ENCODE measurements around the gene CREBZF.

CREBZF gene, protein sequence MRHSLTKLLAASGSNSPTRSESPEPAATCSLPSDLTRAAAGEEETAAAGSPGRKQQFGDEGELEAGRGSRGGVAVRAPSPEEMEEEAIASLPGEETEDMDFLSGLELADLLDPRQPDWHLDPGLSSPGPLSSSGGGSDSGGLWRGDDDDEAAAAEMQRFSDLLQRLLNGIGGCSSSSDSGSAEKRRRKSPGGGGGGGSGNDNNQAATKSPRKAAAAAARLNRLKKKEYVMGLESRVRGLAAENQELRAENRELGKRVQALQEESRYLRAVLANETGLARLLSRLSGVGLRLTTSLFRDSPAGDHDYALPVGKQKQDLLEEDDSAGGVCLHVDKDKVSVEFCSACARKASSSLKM

DNA sequence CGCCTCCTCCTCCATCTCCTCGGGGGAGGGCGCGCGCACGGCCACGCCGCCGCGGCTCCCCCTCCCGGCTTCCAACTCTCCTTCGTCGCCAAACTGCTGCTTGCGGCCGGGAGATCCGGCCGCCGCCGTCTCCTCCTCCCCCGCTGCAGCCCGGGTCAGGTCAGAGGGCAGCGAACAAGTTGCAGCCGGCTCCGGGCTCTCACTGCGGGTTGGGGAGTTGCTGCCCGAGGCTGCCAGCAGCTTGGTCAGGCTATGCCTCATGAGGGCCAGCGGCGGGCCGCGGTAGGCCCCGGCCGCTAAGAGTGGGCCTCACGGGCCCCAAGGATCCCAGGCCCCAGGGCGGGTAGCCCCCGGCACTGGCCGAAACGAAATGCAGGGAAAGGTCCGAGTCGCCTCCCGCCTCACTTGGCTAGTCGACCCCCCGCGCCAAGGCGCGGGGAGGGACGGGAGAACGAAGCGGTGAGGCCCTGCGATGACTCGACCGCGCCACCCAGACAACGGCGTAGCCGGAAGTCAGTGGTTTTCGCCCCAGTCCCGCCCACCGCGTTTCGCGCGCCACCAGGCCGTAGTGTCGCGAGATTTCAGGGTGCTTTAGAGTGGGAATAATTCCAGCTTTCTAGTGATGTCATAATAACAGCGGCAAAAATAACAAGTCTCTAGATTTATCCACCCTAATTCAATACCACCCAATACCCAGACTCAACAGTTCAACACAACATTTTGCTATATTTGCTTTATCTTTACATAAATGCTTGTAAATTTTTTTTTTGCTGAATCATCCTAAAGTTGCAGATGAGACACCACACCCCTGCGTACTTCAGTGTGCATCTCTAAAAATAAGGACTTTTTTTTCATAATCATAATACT is at the start of gene CREBZF:
Gene CREBZF, minus strand, starts transcription at position 515 of the 867 bp plus-strand sequence. Its CDS starts 254 bp downstream, at position 261.
- DNase-seq (ENCODE audit: low read depth in 2 of 2), result peak; percentile 88 to 90

DNA sequence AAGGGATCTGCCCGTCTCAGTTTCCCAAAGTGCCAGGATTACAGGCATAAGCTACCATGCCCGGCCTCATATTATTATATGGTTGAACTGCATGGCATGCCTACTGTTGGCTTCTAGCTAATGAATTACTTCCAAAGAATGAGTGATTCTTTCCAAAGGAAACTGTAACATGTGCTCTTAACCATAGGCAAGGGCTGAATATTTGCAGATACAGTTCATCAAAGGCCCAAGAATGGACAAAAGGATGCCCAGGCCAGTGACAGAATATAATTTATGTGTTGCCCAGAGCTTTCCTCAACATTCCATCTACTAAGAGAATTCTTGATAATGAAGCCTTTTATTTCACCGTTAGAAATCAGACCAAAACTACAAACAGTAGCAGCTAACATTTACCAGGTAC is 48.0 kb upstream of the CREBZF start:
- no peak for DNase-seq (ENCODE audit: low read depth in 2 of 2)

DNA sequence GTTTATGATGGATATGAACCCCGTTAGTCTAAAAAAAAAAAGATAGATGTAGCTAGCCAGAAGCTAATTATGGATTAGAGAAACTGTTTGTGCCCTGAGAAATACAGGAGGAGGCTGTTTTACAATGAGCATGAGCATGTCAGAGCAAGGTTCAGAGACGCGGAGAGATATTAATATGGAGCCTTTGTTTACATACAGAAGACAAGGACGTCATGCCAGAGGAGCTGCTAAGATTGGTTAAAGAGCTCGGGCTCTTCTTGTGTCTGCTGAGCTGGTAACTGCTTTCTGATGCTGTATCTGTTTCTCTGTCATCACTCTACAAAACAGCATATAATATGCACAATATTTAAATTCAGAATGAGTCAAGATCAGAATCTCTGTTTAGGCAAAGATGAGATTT is 46.0 kb upstream of the CREBZF start:
- DNase-seq (ENCODE audit: low read depth in 2 of 2), result no peak

DNA sequence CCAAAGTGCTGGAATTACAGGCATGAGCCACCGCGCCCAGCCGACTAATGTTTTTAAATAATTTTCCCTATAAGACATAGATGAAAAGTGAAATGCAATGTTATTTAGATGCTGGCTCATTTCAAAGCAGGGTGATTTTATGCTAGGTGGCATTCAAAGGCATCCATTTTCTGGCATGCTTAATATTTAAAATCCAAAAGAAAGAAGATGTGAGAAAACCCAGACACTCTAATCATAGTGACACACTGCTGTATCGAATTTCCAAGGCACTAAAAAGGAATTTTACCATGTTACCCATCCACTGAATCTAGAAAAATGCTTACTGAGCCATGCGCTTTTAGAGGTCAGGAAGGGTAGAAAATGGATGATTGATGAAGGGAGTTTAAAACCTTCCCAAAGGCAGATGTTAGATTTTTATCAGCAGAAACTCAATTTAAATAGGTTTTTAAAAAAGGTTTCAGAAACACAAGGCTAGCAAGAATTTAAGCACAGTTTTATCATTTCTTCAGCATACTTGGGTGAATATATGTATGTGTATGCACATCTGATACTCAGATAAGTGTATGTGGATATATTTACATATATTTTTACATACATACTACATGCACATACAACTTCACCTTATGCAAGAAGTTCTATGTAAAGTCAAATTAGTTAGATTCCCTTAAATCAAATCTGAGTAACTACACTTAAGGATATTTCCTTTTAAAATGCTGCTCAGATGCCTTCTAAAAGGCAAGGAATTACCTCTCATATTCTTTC is 45.2 kb upstream of the CREBZF start:
- DNase-seq (ENCODE audit: low read depth in 2 of 2), result no peak

DNA sequence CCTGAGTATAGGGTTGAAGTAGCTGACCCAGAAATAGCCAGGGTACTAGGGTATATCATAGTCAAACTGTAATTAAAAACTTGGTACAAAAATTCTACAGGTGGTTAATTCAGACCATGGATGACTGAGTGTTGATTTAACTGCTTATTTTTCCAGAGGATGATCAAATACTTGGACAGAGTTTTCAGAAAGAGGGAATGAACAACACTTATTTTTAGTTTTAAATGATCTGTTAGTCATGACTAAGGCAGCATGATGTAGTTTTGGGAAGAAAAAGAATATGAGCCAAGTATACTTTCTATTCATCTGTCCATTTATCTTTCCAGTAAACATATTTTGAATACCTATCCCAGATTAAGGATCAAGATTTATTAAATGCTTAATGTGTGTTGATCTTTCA is 40.9 kb upstream of the CREBZF start:
- DNase-seq (ENCODE audit: low read depth in 2 of 2), result no peak

DNA sequence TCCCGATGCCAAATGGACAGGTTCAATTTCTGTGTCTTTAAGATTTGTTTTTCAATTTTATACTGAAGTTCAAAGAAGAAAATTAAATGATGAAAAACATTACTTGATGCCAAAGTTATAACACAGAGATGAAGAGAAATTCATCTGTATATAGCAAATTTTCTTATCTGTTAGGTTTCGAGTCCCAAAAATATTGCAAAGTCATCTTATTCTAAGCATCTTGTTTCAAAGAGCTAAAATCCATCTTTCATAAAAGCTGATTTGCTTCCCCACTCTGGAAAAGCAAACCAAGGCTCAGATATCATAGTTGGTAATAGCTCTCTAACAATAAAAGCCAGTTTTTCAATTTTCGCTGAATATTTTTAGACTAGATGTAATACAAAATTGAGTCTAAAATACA is 40.0 kb upstream of the CREBZF start:
- no peak for DNase-seq (ENCODE audit: low read depth in 2 of 2)

DNA sequence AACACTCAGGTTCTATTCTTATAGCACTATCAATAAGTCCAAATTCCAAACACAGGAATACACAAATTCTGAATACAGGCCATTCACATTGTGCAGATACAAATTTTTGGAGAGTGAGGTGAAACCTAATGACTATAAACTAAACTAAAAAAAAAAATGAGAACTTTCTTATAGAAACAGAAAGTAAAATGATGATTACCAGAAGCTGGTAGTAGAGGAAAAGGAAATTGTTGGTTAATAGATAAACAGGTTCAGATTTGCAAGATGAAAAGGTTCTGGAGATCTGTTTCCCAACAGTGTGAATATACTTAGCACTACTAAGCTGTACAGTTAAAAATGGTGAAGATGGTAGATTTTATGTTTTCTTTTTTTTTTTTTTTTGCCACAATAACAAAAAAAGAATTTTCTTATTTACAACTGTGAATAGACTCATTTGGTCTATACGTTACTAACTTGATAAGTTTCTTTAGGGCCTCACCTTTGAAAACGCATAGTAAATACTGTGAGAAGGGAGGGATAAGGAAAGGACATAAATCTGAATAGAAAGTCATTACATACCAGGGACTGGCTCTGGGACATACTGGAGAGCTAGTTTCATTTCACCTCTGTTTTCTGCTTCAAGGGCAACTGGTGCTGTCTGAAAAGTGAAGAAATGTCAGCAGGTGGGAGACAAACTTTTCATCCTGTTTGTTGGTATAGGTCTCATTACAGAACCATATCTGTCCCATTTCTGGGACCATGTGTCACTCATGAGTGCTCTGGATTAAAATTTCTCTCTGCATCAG is 35.2 kb upstream of the CREBZF start:
- DNase-seq (ENCODE audit: low read depth in 2 of 2), result no peak

DNA sequence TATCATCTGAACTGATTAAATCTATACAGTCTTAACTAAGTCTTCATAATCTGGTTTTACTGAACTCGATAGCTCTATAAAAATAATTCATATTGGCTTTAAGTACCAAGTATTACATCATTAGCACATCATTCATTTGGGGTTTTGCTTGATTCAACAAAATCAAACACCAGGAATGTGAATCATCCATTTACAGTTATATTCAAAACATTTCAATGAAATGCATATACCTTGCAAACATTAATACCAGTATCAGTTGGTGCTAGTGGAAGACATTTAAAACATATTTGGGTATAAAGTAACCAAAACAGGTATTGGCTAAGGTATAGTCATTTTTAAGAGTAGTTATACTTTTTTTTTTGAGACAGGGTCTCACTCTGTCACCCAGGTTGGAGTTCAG is 33.3 kb upstream of the CREBZF start:
- no peak for DNase-seq (ENCODE audit: low read depth in 2 of 2)

DNA sequence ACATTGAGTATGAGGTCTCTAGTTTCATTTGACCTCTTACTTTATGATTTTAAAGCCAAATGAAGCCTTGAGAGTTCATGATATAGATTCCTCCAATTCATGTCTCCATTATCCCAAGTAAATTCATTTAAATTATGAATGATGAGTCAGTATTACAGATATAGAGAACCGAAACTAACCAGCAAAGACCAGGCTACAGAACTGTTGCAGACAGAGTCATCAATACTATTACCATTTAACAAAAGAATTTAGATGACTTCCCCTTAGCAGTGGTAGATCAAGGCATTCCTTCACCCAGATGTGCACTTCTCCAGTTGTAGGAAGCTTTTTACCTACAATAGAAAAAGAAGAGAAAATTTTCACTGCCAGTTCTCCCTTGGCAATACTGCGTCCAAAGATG is 32.8 kb upstream of the CREBZF start:
- no peak for DNase-seq (ENCODE audit: low read depth in 2 of 2)

DNA sequence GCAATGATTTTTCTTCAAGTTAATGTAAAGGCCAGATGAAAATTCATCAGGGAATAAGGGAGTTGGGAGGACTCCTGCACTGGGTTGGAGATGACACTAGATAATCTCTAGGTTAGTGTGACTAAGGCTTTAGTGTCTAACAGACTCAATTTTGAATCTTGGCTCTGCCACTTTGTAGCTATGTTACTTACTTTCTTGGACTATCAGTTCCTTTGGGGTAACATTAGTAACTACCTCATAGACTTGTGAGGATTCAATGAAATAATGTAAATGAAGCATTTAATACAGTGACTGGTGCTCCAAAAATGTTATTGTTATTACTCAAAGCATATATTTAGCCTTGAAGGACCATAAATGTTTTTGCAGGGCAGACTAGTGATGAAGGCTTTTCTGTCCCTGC is 30.6 kb upstream of the CREBZF start:
- DNase-seq (ENCODE audit: low read depth in 2 of 2), result no peak

DNA sequence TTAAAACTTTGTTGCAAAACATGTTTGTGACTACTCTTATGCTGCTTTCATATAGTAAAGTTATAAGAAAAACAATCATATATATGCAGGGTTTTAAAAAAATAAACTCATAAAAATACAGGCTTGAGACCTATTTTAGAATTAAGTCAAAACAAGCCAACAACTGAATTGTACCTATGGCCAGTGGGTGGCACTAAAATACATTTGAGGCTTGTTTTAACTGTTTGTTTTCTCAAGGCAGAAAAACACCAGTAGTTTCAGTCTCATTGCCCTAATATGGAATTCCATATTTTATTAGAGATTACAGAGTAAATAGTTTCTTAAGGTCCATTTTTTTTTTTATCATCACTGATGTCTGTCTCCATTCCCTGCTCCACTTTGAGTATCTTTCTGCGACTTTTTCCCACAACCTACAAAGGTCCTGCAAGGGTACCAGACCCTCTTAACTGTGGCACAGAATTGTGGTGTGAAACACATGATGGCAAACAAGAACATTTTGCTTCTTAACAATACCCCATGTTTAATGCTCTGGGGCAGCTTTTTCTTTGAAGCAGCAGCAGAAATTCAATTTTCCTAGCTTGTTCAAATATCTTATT is 29.6 kb upstream of the CREBZF start:
- DNase-seq (ENCODE audit: low read depth in 2 of 2), result no peak

DNA sequence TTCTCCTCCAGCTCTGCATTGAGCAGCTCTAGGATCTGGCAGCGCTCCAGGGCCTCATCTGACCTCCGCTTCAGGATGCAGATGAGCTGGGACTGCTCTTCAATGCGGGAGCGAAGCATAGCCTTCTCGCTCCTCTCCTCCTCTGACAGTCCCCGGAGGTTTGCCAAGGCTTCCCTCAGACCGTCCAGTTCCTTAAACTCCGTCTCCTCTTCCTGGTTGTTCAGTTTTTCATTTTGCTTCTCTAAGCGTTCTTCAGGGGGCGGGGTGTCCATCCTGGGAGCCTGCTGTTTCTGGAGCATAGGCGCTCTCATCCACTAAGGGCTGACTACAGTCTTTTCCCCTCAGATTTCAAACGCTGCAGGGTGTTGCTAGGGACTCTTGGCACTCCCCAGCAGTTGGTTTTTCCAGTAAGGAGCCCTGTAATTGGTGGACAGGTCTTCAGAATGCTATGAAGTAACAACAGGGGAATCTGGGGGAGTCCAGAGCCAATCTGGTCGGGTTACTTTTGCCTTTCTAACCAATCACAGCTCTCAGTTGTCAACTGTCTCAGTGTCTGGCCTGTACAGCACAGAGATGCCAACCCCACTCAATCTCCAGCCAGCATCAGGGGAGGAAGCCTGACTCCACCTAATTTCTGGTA is 21.0 kb upstream of the CREBZF start, which contains the start of gene CCDC89:
Gene CCDC89, minus strand, starts transcription at position 376 of the 640 bp plus-strand sequence. Its CDS starts 65 bp downstream, at position 311.
- DNase-seq (ENCODE audit: low read depth in 2 of 2), result no peak

DNA sequence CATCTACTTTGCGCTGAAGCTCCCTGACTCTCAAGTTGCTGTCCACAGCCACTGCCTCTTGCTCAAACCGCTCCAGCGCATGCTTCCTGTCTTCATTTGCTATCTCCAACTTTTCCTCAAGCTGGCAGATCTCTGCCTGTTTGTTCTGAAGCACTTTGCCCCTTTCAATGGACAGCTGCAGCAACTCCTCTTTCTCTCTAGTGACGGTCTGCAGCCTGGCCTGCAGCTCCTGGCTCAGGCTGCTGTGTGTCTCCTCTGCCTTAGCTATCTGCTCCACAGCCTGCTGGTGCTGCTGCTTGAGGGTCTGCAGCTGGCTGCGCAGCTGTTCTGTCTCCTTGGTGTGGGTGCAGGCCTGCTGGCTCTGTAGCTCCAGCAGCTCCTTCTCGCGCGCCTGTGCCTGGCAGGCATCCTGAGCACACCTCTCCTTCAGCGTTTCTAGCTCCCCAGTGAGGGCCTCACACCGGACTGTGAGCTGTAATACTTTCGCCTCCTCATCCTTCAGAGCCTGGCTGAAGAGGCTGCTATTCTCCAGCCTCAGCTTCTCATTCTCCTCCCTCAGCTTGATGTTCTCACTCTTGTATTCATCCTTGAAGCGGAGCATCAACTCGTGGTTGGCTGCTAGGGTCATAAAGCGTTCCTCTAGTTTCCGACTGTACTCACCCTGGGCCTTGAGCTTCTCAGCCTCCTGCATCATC is 20.3 kb upstream of the CREBZF start:
- no peak for DNase-seq (ENCODE audit: low read depth in 2 of 2)

DNA sequence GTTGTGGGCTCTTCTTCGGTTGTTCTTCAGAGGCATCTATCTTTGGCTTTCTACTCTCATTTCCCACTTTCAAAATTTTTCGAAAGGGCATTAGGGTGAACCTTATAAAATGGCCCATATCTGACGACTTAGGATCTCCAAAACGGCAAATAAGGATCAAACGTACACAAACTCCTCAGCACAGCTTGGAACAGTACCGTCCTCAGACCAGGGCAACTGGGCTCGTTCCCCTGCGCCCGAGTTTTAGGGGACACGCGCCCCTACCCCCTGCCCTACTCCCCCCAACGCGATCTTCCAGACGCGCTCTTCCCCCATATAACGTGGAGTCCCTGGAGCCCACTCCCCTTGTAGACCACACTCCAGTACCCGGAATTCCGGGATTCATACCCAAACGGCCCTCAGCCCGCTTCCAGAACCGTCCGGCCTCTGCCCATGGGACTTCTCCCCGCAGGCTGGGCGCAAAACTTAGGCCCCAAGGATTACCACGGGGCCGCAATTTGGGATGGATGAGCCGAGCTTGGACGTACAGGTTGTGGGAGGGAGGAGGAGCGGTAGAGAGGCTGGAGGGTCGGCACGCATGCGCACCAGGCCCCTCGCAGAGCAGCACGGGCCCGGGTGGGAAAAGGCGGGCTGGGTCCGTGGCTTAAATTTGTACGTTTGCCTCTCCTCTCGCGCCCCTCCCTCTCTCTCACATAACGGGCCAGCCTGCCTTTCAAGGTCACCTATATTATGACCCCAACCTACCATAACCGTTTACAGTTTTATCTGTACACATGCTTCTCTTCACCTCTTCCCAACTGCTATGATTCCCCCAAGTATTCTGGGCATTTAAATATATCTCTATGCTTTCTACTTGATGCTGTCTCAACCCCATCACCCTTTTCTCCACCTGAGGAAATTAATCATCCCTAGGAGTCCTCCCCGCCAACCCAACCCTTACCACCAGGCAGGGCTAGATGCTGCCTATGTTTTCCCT is 17.7 kb upstream of the CREBZF start:
- peak; percentile 43 to 66 for DNase-seq (ENCODE audit: low read depth in 2 of 2)

DNA sequence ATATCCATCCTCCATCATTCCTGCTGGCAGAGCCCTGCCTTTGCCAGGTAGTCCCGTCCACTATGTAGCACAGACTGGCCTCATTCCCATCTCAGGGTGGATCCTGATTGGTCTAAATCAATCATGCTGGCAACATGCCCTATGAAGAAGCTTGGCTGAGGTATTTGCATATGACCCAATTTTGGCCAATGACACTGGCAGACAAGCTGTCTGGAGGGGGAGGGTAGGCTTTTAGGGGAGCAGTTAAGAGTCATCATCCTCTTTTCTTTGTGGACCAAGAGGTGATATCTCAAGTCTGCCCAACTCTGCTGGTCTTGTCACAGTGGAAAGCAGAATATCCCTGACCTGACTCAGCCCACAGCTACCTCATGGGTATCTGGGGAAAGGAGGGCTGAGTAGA is 16.0 kb upstream of the CREBZF start:
- no peak for DNase-seq (ENCODE audit: low read depth in 2 of 2)

DNA sequence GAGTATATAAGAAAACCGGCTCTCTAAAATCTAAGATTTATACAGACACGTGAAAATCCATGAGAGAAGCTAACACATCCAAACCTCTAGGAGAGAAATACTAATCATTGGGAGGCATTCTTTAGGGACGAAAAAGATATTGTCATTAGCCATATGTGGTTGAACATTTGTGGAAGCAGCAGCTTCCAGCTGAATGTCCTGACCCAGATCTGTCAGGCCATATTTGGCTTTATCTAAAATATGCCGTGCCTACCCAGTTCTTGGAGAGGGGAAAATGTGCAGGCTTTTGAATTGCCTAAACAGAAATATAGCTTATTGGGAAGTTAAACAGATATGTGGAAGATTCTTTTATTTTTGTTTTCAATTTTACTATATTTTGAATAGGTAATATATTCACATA is 14.6 kb upstream of the CREBZF start:
- no peak for DNase-seq (ENCODE audit: low read depth in 2 of 2)

DNA sequence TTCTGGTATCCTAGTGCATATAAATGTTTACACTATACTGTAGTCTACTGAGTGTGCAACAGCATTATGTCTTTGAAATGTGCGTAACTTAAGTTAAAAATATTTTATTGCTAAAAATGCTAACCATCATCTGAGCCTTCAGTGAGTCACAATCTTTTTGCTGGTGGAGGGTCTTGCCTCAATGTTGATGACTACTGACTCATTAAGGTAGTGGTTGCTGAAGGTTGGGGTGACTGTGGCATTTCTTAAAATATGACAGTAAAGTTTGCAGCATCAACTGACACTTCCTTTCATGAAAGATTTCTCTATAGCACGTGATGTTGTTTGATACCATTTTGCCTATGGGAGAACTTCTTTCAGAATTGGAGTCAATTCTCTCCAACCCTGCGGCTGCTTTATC is 8.5 kb upstream of the CREBZF start:
- DNase-seq (ENCODE audit: low read depth in 2 of 2), result no peak

DNA sequence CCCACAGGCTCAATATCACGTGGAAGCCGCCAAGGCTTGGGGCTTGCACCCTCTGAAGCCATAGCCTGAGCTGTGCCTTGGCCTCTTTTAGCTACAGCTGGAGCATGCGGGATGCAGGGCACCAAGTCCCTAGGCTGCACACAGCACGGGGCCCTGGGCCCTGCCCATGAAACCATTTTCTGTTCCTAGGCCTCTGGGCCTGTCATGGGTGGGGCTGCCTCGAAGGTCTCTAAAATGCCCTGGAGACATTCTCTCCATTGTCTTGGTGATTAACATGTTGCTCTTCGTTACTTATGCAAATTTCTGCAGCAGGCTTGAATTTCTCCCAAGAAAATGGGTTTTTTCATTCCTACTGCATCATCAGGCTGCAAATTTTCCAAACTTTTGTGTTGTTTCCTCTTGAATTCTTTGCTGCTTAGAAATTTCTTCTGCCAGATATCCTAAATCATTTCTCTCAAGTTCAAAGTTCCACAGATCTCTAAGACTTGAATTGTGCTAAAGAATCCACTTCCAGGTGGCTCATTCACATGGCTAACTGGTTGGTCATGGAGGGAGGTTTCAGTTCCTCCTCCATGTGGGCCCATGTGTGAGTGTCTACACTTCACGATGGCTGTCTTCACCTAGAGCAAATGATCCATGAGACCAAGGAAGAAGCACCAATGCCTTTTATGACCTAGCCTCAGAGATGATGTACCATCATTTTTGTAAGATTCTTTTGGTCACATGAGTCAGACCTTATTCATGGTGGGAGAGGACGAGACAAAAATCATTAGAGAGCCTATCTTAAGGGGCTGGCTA is 7.4 kb upstream of the CREBZF start:
- no peak for DNase-seq (ENCODE audit: low read depth in 2 of 2)

Data from stimulated activated CD8-positive, alpha-beta memory T cell treated with anti-CD3 and anti-CD28 coated beads, Interleukin-7, amount 100 ng/mL, for 4 hours (primary cell).